KG1 (cell line): ENCODE measurements around the gene LMBRD2.
"Not testable (repeated sequence)": the region's sequence is repeated elsewhere in the genome, so short reads cannot be mapped to it uniquely, and the experiment has no call there.

Source experiments
- DNase-seq: peaks from one replicate; lab custom pipeline; 2025; lab: John Stamatoyannopoulos, UW

The LMBRD2 gene

GRCh38 chr5:36161361-36161760 is 9.7 kb upstream of the LMBRD2 start:
- DNase-seq: no peak

DNA sequence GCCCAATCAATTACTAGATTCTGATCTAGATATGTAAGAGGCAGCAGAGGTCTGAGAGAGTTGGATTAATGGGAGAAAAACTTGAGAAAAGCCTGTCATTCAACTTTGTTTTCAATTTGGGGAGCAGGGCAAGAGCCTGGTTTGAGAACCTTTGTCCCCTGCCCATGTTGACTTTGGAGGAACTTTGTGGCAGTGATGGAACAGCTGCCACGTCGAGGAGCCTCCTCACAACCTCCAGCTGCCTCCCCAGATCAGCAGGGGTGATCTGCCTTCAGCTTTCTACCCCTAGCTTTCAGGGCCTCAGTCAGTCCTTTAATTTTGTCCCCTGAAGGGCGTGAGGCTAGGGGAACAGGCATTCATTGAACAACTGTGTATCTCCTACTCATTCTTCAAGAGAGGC is 8.9 kb upstream of the LMBRD2 start:
- DNase-seq: no peak

DNA sequence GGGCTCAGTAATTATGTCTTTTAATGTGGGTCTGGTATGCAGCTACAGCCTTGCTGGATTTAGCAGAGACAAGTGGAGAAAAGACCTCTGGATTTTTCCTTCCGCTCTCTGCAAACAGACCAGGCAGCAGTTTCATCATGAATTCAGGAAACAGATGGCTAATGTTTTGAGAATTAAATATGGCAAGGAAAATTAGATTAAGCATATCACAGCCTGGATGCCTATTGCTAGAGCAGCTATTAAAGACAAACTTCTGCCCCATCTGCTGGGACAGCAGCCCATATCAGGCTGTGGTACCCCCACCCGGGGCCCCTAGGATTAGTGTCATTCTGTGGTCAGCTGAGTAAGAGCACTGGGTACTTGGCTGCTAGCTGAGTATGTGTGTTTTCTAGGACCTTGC is 6.5 kb upstream of the LMBRD2 start:
- DNase-seq: no peak

DNA sequence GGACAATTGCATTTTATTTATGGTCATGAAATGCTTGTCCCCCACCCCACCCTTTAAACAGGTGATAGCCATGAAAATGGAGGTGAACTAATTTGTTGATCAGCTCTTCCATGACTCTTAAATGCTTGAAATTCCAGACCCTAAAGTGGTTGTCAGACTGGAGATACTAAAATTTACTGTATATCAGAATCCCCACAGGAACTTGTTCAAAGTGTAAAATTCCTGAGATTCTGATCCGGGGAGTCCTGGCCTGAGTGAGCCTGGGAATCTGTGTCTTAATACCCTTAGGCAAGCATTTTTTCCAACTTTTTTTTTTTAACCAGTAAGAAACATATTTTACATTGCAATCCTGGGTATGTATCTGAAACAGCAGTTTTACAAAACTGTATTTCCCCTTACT is 4.9 kb upstream of the LMBRD2 start:
- no peak for DNase-seq

DNA sequence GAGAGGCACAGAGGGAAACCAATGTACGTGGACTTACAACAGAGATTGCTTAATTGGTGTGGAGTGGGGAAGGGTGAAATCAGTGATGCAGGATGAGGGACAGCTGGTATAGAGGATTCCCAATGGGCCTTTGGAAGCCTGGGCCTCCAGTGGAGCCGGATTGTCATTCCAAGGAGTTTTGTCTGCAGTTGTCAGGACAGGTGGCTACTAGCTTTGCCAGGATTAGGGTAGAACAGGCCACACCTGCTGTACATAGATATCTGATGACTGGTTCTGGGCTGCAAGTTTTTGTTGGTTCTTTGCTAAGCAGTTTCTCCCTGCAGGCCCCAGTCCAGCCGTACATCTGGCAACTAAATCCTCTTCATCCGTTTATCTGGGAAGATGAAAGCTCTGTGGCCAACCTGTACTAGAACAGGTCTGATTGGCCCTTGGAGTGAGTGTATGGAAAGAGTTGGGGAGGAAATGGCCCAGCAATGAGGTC is 4.5 kb upstream of the LMBRD2 start:
- no peak for DNase-seq

GRCh38 chr5:36155291-36155690 is 3.6 kb upstream of the LMBRD2 start:
- DNase-seq: no peak

- DNase-seq: no peak
These were observed 2.0 kb upstream of the LMBRD2 start for GRCh38 chr5:36153726-36154125.

DNA sequence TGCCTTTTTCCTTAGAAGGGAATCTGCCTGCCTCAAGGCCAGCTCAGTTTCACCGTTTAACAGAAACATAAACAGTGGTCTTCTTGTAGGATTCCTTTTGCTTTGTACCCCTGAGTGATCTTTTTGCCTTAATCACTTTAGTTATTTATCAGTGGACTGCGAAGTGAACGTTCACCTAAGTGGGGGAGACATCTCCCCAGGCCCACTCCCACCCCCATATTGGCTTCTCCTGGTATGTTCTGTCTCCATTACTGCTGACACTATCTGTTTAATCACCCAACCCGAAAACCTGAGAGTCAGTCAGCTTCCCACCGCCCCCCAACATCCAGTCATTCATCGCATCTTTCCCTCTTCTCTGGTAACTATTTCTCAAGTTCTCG is 1.6 kb upstream of the LMBRD2 start:
- no peak for DNase-seq

GRCh38 chr5:36152324-36153297 is 924 bp upstream of the LMBRD2 start:
- no peak for DNase-seq

DNA sequence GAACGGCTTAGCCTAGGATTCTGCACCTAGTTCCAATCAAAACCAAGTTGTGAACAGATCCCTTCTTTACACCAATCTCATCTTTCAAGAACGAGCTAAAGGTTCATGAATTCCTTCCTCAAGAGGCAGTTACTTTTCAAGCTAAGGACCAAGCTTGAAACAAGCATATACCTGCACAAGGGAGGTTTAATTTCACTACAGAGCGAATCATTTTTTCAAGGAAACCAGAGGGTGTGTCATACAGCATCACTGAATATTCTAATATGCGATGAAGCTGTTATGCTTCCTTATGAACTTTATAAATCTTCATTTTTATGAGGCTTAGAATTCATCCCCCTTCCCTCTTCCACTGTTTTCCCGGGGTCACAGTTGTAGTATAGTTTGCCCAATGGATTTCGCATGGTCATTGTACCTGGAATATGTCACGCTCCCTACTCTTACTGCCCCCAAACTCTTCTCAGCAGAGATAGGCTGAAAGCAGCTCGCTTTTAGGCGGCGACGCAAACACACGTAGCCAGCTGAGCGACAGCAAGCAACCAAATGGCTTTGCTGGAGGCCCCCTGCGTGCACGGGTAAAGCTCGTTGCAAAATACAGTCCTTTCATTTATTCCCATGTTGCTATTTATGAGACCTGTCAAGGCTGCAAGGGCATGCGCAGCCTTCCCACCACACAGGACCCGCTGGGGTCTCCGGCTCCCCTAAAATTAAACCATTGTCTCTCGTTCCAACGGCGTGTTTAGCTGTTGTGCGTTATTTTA is 832 bp downstream of the LMBRD2 start:
- peak; percentile 11 for DNase-seq

GRCh38 chr5:36147681-36148080 is 4.0 kb downstream of the LMBRD2 start:
- no peak for DNase-seq

- DNase-seq: no peak
These were observed 5.3 kb downstream of the LMBRD2 start for GRCh38 chr5:36146390-36146789.

DNA sequence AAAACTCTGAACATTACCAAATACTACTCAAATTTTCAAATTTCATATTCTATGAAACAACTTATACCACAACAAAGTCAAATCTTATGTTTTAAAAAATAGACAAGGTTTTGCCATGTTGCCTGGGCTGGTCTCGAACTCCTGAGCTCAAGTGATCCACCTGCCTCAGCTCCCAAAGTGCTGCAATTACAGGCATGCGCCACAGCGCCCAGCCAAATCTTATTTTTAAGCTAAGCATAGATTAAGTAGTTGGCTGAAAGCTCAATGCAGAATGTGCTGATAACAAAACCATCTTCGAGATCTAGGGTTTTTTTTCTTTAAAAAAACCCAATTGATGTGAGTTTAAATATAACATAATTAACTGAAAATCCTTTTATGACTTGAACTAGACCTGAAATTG is 6.4 kb downstream of the LMBRD2 start:
- DNase-seq: no peak

DNA sequence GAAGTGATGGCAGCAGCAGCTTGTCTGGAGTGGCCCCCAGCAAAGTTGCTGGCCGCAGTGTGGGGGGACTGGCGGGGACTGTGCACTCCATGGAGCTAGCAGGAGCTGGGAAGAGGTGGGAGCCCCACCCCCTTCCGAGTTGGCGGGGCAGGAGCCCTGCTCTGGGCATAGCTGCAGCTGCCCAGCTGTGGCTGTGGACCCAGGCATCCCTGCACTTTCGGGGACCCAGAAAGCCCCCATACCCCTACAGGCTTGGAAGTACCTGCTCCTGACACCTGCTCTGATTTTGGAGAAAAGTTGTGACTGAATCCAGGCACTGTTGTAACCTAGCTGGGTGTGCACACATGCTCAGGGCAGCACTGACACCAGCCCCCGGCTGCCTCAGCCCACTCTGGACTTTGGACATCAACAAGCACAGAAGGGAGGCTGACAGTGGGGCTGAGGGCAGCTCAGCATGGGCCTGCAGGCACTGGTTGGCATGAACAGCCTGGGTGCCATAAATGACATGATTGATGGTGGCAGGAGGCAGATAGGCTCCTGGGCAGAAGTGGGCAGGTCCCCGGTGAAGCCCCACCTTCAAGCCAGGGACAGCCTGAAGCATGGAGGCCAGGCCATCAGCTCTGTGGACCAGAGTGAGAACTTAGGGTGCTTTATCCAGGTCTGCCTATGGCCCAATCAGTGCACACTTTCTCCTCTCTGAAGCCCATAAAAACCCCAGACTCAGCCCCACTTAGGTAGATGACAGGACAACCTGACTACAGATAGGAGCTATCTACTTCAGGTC is 12.6 kb downstream of the LMBRD2 start:
- DNase-seq: no peak

- no peak for DNase-seq
These were observed 15.1 kb downstream of the LMBRD2 start for GRCh38 chr5:36136581-36136980.

DNA sequence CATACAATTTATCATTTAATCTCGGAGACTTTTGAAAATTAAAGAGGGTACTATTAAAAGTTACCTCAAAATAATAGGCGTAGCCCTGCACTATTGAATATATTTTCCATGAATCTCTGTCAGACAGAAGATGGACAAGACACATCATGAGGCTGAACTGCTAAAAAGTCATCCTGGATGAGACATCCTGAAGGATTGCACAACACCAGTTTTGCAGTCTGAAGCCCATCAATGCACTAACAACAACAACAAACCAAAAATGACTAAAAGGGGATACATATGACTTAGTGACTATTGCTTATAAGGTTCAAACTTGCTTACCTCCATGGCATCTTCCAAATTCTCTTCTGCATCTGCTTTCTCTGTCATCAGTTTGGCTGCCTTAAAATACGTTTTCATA is 15.7 kb downstream of the LMBRD2 start:
- DNase-seq: no peak

- not testable (repeated sequence) for DNase-seq
These were observed 18.7 kb downstream of the LMBRD2 start for GRCh38 chr5:36133009-36133408.

DNA sequence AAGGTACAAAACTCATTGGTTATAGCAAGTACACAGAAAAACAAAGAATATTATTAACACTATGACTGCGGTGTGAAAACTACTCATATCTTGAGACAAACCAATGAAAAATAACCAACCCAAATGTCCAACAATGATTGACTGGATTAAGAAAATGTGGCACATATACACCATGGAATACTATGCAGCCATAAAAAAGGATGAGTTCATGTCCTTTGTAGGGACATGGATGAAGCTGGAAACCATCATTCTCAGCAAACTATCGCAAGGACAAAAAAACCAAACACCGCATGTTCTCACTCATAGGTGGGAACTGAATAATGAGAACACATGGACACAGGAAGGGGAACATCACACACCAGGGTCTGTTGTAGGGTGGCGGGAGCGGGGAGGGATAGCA is 22.0 kb downstream of the LMBRD2 start:
- not testable (repeated sequence) for DNase-seq

- DNase-seq: no peak
These were observed 22.9 kb downstream of the LMBRD2 start for GRCh38 chr5:36128795-36129194.

DNA sequence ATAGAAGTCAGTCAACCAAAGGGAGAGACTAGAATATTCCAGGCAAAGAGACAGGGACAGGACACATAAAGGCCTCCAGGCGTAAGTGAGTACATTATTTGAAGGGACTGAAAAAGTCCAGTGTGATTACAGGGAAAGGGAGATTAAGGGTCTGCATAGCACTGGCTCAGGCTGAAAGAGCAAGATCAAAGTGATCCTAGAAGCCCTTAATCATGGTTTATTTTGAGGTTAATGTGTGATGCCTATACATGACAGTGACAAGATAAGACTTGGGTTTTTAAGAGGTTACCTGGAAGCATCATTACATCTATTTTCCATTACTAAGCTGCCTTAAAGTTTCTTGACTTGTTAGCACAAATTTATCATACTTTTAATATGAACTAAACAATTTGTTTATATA is 25.8 kb downstream of the LMBRD2 start:
- DNase-seq: no peak

DNA sequence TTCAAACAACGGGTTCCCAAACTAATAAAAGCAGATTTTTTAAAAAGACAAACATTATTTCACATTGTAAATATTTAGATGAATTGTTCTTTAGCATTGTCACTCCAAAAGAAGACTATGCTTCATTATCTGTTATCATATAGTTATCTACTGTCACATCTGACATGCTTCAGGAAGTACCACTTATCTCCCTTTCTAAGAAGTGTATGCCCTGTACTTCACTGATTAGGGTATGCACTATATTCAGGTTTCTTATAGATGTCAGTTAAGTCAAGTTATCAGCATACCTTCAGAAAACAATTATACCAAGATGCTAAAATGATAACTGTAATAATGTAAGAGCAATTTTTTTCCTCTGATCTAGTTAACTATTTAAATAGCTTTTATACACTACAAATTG is 40.4 kb downstream of the LMBRD2 start:
- DNase-seq: no peak

DNA sequence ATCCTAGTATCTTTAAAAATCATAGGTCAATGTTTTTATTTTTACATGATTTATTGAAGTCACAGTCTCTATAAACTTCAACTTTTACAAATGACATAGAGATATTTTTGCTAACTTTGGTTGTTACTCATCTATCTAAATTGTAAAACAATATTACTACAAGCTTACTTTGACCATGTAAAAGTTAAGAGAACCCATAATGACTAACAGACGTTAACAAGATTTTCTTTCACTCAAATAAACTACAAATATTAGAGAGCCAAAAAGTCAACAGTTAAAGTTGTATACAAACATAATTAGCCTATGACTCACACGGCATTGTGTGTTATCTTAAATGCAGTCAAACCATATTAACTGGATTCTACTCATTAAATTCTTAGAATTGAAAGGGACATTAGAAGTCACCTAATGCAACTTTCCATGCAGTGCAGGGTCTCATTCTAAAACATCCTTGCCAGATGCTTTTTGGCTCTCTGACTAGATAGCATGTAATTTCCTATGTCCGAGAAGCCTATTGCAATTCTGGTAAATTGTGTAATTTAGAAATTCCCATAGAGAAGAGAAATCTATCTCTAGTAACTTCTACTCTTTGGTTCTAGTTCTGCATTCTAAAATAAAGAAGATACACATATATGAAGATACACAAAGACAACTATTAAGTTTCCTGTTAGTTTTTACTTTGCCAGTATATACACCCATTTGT is 42.8 kb downstream of the LMBRD2 start:
- DNase-seq: no peak
